RWPE2 (cell line): ENCODE results near the gene ACMSD.
A peak's percentile ranks its signal among the peaks of the same experiment; 100 is the strongest.

Experiments
- ATAC-seq: fragments of 200-7000 bp; cut with Tn5 transposase; 3 replicates; pipeline ENCODE4 v1.9.1; 2021; ENCODE audit warnings: low read depth
- DNase-seq: peaks from one replicate; pipeline ENCODE4 v3.0.0-alpha.2; 2020; ENCODE audit warnings: low spot score
- H3K27ac ChIP-seq: fragments of 450-650 bp; 2 replicates; pipeline ENCODE4 v1.5.1; 2017; ENCODE audit warnings: mild to moderate bottlenecking; ENCODE audit not compliant: poor library complexity, severe bottlenecking
- H3K27me3 ChIP-seq: fragments of 250-450 bp; sonication (Bioruptor Pico); 2 replicates; pipeline ENCODE4 v1.5.1; 2021; ENCODE audit warnings: mild to moderate bottlenecking, moderate library complexity; ENCODE audit not compliant: insufficient read depth, poor library complexity, severe bottlenecking
- H3K36me3 ChIP-seq: fragments of 250-450 bp; sonication (Bioruptor Pico); 2 replicates; pipeline ENCODE4 v1.5.1; 2020; ENCODE audit warnings: low read depth, mild to moderate bottlenecking, moderate library complexity
- H3K4me1 ChIP-seq: fragments of 250-450 bp; sonication (Bioruptor Pico); 2 replicates; pipeline ENCODE4 v1.5.1; 2021; ENCODE audit warnings: mild to moderate bottlenecking, moderate library complexity; ENCODE audit not compliant: insufficient read depth, poor library complexity, severe bottlenecking
- H3K4me3 ChIP-seq: fragments of 250-450 bp; sonication (Bioruptor Pico); 2 replicates; pipeline ENCODE4 v1.5.1; 2021; ENCODE audit warnings: mild to moderate bottlenecking, moderate library complexity; ENCODE audit not compliant: severe bottlenecking
- H3K9me3 ChIP-seq: fragments of 250-450 bp; sonication (Bioruptor Pico); 2 replicates; pipeline ENCODE4 v1.5.1; 2021; ENCODE audit warnings: mild to moderate bottlenecking, moderate library complexity; ENCODE audit not compliant: severe bottlenecking
- CTCF ChIP-seq: fragments of 450-650 bp; IDR thresholded peaks from one replicate; pipeline ENCODE4 v1.5.1; 2017; ENCODE audit warnings: mild to moderate bottlenecking, moderate library complexity; ENCODE audit not compliant: poor library complexity, severe bottlenecking

The ACMSD gene

GRCh38 chr2:134932864-134933526 lies 94.6 kb downstream of the ACMSD start:
- no peak for DNase-seq
- ATAC-seq, result no peak
- H3K9me3 ChIP-seq, result no peaks in the 10 kb centered on the region
- H3K27ac ChIP-seq, result no peak overlapping the region
- no peaks in the 10 kb centered on the region for H3K27me3 ChIP-seq
- no peak overlapping the region for H3K4me3 ChIP-seq
- H3K36me3 ChIP-seq, result peaks cover 43% of the 10 kb centered on the region
- H3K4me1 ChIP-seq, result peaks cover 12% of the 10 kb centered on the region
- TF ChIP-seq CTCF, result no peak

- no peak for TF ChIP-seq CTCF
- H3K27ac ChIP-seq, result peak overlapping the region; percentile 17
Measured at GRCh38 chr2:134933732-134934131, 95.3 kb downstream of the ACMSD start.

GRCh38 chr2:134934150-134934549 lies 95.7 kb downstream of the ACMSD start:
- H3K4me3 ChIP-seq, result no peak overlapping the region
- no peaks in the 10 kb centered on the region for H3K27me3 ChIP-seq
- no peak for DNase-seq
- no peaks in the 10 kb centered on the region for H3K9me3 ChIP-seq
- TF ChIP-seq CTCF, result no peak
- ATAC-seq, result no peak
- H3K4me1 ChIP-seq, result peaks cover 12% of the 10 kb centered on the region
- H3K27ac ChIP-seq, result peak overlapping the region; percentile 17
- H3K36me3 ChIP-seq, result peaks cover 55% of the 10 kb centered on the region

More at GRCh38 chr2:134933732-134934131, 95.3 kb downstream of the ACMSD start:
- DNase-seq, result no peak
- H3K4me1 ChIP-seq, result peaks cover 12% of the 10 kb centered on the region
- no peaks in the 10 kb centered on the region for H3K27me3 ChIP-seq
- ATAC-seq, result no peak
- H3K4me3 ChIP-seq, result no peak overlapping the region
- H3K9me3 ChIP-seq, result no peaks in the 10 kb centered on the region
- peaks cover 51% of the 10 kb centered on the region for H3K36me3 ChIP-seq

GRCh38 chr2:134934641-134935040 lies 96.2 kb downstream of the ACMSD start:
- H3K27ac ChIP-seq, result peak overlapping the region; percentile 17
- H3K9me3 ChIP-seq, result no peaks in the 10 kb centered on the region
- no peak; the same call in 2 of the 3 replicates for ATAC-seq
- DNase-seq, result no peak
- H3K36me3 ChIP-seq, result peaks cover 60% of the 10 kb centered on the region
- H3K4me1 ChIP-seq, result peaks cover 12% of the 10 kb centered on the region
- no peak for TF ChIP-seq CTCF
- no peak overlapping the region for H3K4me3 ChIP-seq
- no peaks in the 10 kb centered on the region for H3K27me3 ChIP-seq

- no peak for DNase-seq
- Histone ChIP-seq H3K4me3 (no peak overlapping the region), H3K9me3 (no peaks in the 10 kb centered on the region), H3K27ac (no peak overlapping the region), H3K36me3 (peaks cover 80% of the 10 kb centered on the region), H3K27me3 (no peaks in the 10 kb centered on the region), H3K4me1 (peaks cover 12% of the 10 kb centered on the region)
- TF ChIP-seq CTCF, result no peak
- no peak for ATAC-seq
Measured at GRCh38 chr2:134936691-134937090, 98.3 kb downstream of the ACMSD start.
